RWPE1 (cell line): ENCODE measurements around the gene CTNNAL1.

Experiments used
- CTCF ChIA-PET: fragments of 350-600 bp; sonication (Branson Sonifier 250); formaldehyde crosslinking; extraction: SDS; loops from one replicate; lab custom pipeline; 2021; lab: Yijun Ruan, JAX
- POLR2A ChIA-PET: fragments of 400-600 bp; formaldehyde crosslinking; extraction: SDS; loops from one replicate; lab custom pipeline; 2020; ENCODE audit warnings: antibody characterized with exemption; ENCODE audit not compliant: low non-redundant PET; lab: Yijun Ruan, JAX
- DNase-seq: peaks from one replicate; pipeline ENCODE4 v3.0.0; 2012; ENCODE audit warnings: low spot score
- H3K27ac ChIP-seq: fragments of 450-650 bp; 2 replicates; pipeline ENCODE4 v1.5.1; 2017
- TF ChIP-seq, protein P1 (sequence below): fragments of 450-650 bp; conservative IDR thresholded peaks from 2 replicates; pipeline ENCODE4 v1.5.1; 2017; ENCODE audit warnings: low read depth, mild to moderate bottlenecking

The CTNNAL1 gene

DNA sequence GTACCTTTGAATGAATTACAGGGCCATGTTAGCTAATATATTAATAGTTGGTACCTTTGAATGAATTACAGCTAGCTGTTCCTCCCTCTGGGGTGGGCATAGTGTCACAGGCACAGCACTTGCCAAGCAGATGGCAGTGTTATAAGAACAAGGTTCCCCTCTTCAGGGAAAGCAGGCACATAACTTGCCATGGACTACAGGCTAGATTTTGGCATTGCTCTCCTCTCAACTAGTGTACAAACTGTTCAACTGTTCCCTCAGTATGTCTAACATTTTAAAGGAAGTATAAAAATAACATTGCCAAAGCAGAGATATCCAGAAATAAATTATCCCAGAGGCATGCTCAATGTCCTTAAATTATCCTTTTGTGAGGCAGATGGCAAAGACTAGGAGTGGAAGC lies 45.4 kb downstream of the CTNNAL1 start:
- DNase-seq = no peak
- ChIA-PET POLR2A (no interaction called here), CTCF (interaction anchor here (0.5 to 0.7 kb wide), 3 partner anchors 14 to 54 kb away, joined by 3 to 6 read pairs (median 4); no protein-coding TSS in a partner anchor)

GRCh38 chr9:108963459-108964143 lies 49.7 kb downstream of the CTNNAL1 start:
- no peak for DNase-seq
- CTCF ChIA-PET = interaction anchor here (0.5 to 1.7 kb wide), 7 partner anchors 9 to 1386 kb away, joined by 3 to 7 read pairs (median 3); no protein-coding TSS in a partner anchor
- no peak overlapping the region for H3K27ac ChIP-seq
- TF ChIP-seq, protein P1, sequence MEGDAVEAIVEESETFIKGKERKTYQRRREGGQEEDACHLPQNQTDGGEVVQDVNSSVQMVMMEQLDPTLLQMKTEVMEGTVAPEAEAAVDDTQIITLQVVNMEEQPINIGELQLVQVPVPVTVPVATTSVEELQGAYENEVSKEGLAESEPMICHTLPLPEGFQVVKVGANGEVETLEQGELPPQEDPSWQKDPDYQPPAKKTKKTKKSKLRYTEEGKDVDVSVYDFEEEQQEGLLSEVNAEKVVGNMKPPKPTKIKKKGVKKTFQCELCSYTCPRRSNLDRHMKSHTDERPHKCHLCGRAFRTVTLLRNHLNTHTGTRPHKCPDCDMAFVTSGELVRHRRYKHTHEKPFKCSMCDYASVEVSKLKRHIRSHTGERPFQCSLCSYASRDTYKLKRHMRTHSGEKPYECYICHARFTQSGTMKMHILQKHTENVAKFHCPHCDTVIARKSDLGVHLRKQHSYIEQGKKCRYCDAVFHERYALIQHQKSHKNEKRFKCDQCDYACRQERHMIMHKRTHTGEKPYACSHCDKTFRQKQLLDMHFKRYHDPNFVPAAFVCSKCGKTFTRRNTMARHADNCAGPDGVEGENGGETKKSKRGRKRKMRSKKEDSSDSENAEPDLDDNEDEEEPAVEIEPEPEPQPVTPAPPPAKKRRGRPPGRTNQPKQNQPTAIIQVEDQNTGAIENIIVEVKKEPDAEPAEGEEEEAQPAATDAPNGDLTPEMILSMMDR = no peak
- POLR2A ChIA-PET = no interaction called here

More for the DNA sequence above, 45.4 kb downstream of the CTNNAL1 start:
- H3K27ac ChIP-seq = no peak overlapping the region
- TF ChIP-seq, protein P1 = no peak

GRCh38 chr9:108961151-108961550 lies 52.1 kb downstream of the CTNNAL1 start:
- POLR2A ChIA-PET = no interaction called here
- no peak for DNase-seq
- CTCF ChIA-PET = interaction anchor here (0.6 kb wide), 1 partner anchor 480 kb away, joined by 3 read pairs; no protein-coding TSS in a partner anchor
- TF ChIP-seq, protein P1 = no peak
- no peak overlapping the region for H3K27ac ChIP-seq

DNA sequence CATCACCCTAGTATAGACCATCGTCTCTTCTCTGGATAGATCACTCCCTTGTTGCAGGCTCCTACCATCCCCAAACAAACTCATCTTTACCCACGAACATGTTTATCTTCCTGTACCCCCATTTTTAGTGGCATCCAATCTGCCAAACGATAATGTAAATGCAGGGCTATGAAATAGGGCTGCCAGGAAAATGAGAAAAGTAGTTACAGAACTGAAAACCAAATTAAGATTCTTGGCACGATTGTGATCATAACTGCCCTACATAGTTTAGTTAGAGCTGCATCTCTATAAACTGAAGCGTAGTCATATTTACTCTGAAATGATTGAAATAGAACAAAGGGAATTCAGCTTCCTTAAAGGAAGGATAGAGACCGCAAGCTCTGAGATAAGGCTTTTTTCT lies 53.0 kb downstream of the CTNNAL1 start:
- TF ChIP-seq, protein P1 = no peak
- CTCF ChIA-PET = interaction anchor here (0.6 kb wide), 1 partner anchor 20 kb away, joined by 3 read pairs; no protein-coding TSS in a partner anchor
- POLR2A ChIA-PET = no interaction called here
- H3K27ac ChIP-seq = no peak overlapping the region
- DNase-seq = no peak

- TF ChIP-seq, protein P1 = no peak
- POLR2A ChIA-PET = no interaction called here
- no peak overlapping the region for H3K27ac ChIP-seq
- CTCF ChIA-PET = no interaction called here
- no peak for DNase-seq
Measured at GRCh38 chr9:108956631-108957026, 56.7 kb downstream of the CTNNAL1 start.

- ChIA-PET CTCF (no interaction called here), POLR2A (no interaction called here)
- TF ChIP-seq, protein P1 = no peak
- DNase-seq = no peak
- no peak overlapping the region for H3K27ac ChIP-seq
Measured at GRCh38 chr9:108956022-108956630, 57.2 kb downstream of the CTNNAL1 start.
